Measurements from ENCODE around the gene U2AF2. TPM values are rescaled to one million over a fixed set of nuclear protein-coding genes. Genes with fewer than 3 reads are reported as not detected.
A peak's percentile ranks its signal among the peaks of the same experiment; 100 is the strongest.

Gene U2AF2
- polyA plus RNA-seq, 1 of the 3 experiments (the other 2 are of a cell fraction), result 321 TPM

DNA sequence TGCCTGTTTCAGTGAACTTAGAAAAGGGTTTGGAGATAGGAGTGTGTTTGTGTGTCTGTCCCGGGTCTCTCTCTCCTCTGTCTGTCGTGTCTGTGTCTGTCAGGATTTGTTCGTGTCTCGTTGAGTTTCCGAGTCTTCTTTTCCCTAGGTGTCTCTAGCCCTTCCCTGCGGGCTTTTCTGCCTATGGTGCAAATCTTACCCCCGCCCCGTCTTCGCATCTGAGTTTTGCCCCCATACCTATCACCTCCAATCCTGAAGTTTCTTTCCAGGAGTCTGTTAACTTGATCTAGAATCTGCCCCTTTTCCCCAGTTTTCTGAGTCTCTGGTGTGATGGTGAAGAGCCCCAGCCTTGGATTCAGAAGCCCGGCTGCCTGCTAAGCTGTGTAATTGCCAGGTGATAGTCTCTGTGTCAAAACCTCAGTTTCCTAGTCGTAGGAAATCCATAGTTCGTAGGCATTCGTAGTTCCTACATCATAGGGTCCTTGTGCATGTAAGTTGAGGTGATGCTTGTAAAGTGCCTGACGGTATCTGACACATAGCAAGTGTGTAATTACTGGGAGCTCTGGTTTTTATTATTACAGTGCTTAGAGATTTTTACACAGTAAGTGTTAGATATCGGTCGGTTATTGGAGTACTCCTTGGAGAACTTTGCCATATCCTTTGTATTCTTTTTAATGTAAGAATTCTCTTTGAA lies 21.0 kb downstream of the U2AF2 start:
- peaks cover 32% of the 10 kb centered on the region for H3F3A ChIP-seq (replicated peaks; ENCODE audit: insufficient read depth)
- peak overlapping the region; percentile 74 to 84; a peak in 3 of 4 replicates for H3K27ac ChIP-seq (ENCODE audit: low read depth in 2 of 2, low read length in 1 of 2)
- no peaks in the 10 kb centered on the region for H3K9me3 ChIP-seq
- no peak for DNase-seq
- no peak overlapping the region for H2AFZ ChIP-seq (ENCODE audit: low read depth)
- H3K27me3 ChIP-seq (ENCODE audit: insufficient read depth), result no peaks in the 10 kb centered on the region
- peak overlapping the region; percentile 87 for H3K9ac ChIP-seq
- H4K20me1 ChIP-seq (ENCODE audit: insufficient read depth), result peaks cover 78% of the 10 kb centered on the region
- 13% methylated on average over 16 of the region's 16 CpGs for WGBS (ENCODE audit: low lambda C conversion rate)
- ChIA-PET CTCF (interaction anchor here (1.0 kb wide), 1 partner anchor 22 kb away, joined by 4 read pairs; no protein-coding TSS in a partner anchor), POLR2A (no interaction called here)
- peaks cover 7 to 28% of the 10 kb centered on the region in 2 experiments; a peak in 3 of 4 replicates for H3K4me1 ChIP-seq (ENCODE audit: control insufficient read depth in 1 of 2, insufficient read depth in 2 of 2, low read depth in 1 of 2, low read length in 1 of 2)
- H3K36me3 ChIP-seq (replicated peaks in 1 of 2; ENCODE audit: control insufficient read depth in 1 of 2, insufficient read depth in 2 of 2, low read length in 1 of 2), result peaks cover 21 to 42% of the 10 kb centered on the region in 2 experiments
- peak overlapping the region; percentile 97 for H3K4me2 ChIP-seq
- TF ChIP-seq MEF2A (IDR thresholded peaks at IDR 0.05; ENCODE audit: borderline replicate concordance, low read depth), result no peak
- TF ChIP-seq SMC3 (IDR thresholded peaks at IDR 0.05; ENCODE audit: low read depth, low read length), result no peak
- TF ChIP-seq RXRA (IDR thresholded peaks at IDR 0.05; ENCODE audit: borderline replicate concordance, low read depth), result no peak
- no peak for TF ChIP-seq USF1 (IDR thresholded peaks at IDR 0.05; ENCODE audit: borderline replicate concordance, low read depth)
- TF ChIP-seq CTCF (IDR thresholded peaks at IDR 0.05), result no peak
- no peak for TF ChIP-seq USF2 (IDR thresholded peaks at IDR 0.05; ENCODE audit: borderline replicate concordance, low read depth, low read length)
- TF ChIP-seq RFX5 (IDR thresholded peaks at IDR 0.05; ENCODE audit: low read length), result no peak
- no peak for TF ChIP-seq RCOR1 (IDR thresholded peaks at IDR 0.05; ENCODE audit: low read length)
- peaks cover 91% of the 10 kb centered on the region for H3K79me2 ChIP-seq (ENCODE audit: insufficient read depth)
- H3K4me3 ChIP-seq (ENCODE audit: low read depth in 2 of 2, low read length in 1 of 2), result peak overlapping the region; percentile 74 to 96
- no peaks in the 10 kb centered on the region for H3K9me2 ChIP-seq

DNA sequence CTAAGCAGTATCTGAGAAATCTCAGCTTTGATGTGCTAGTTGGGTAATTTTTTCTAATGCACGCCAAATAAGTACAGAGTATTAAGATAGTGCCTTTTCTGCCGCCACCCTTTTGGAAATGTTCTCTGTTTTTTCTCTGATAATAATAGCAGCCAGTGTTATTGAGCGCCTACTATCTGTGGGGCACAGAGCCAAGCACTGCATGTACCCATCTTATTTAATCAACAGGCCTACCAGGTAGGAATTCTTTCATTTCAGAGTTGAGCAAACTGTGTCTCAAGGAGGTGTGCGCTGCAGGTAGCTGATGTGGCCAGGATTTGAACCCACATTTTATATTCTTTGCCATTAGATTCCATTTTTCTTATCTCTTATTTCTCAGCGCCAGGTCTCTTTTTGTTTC lies 21.5 kb downstream of the U2AF2 start:
- Histone ChIP-seq H3K9me3 (no peaks in the 10 kb centered on the region), H3K36me3 (replicated peaks in 1 of 2; ENCODE audit: control insufficient read depth in 1 of 2, insufficient read depth in 2 of 2, low read length in 1 of 2) (peaks cover 27 to 47% of the 10 kb centered on the region in 2 experiments), H4K20me1 (ENCODE audit: insufficient read depth) (peaks cover 78% of the 10 kb centered on the region), H3K4me2 (peak overlapping the region; percentile 97), H3K27me3 (ENCODE audit: insufficient read depth) (no peaks in the 10 kb centered on the region), H3K4me3 (ENCODE audit: low read depth in 2 of 2, low read length in 1 of 2) (peak overlapping the region; percentile 74 to 96), H3K4me1 (ENCODE audit: control insufficient read depth in 1 of 2, insufficient read depth in 2 of 2, low read depth in 1 of 2, low read length in 1 of 2) (peaks cover 7 to 28% of the 10 kb centered on the region in 2 experiments; a peak in 3 of 4 replicates), H3K9ac (peak overlapping the region; percentile 87), H2AFZ (ENCODE audit: low read depth) (no peak overlapping the region), H3K79me2 (ENCODE audit: insufficient read depth) (peaks cover 92% of the 10 kb centered on the region), H3K27ac (ENCODE audit: low read depth in 2 of 2, low read length in 1 of 2) (no peak overlapping the region), H3K9me2 (no peaks in the 10 kb centered on the region), H3F3A (replicated peaks; ENCODE audit: insufficient read depth) (peaks cover 28% of the 10 kb centered on the region)
- no peak for DNase-seq
- no peak for TF ChIP-seq USF2 (IDR thresholded peaks at IDR 0.05; ENCODE audit: borderline replicate concordance, low read depth, low read length)
- peak; percentile 47; the same call in 1 of the 2 replicates for TF ChIP-seq NFIC (IDR thresholded peaks at IDR 0.05; ENCODE audit: borderline replicate concordance)
- TF ChIP-seq CTCF (IDR thresholded peaks at IDR 0.05), result peak; percentile 29
- 68% methylated on average over 5 of the region's 5 CpGs for WGBS (ENCODE audit: low lambda C conversion rate)
- POLR2A ChIA-PET, result no interaction called here
- CTCF ChIA-PET, result interaction anchor here (1.0 kb wide), 1 partner anchor 22 kb away, joined by 4 read pairs; no protein-coding TSS in a partner anchor
